Thoracic aorta (tissue), 2 donors: ENCODE data around the gene MCC. TPM values are rescaled to one million over a fixed set of nuclear protein-coding genes. Genes with fewer than 3 reads are reported as not detected.

Experiments
- ATAC-seq: fragments of 150-250 bp; one replicate; pipeline ENCODE4 v1.8.0; 2017; ENCODE audit warnings: low read depth; ENCODE audit not compliant: insufficient number of reproducible peaks, low FRiP score
- DNase-seq: peaks from one replicate; pipeline ENCODE4 v3.0.0-alpha.2; 2020; ENCODE audit warnings: low spot score
- H3K27ac ChIP-seq, 2 donors: fragments of 200-600 bp; sonication (generic); 1 replicate in 1 of 2; 2 replicates in 1 of 2; pipeline ENCODE4 v1.5.1; 2016; ENCODE audit warnings: mild to moderate bottlenecking in 2 of 2, moderate library complexity in 2 of 2
- H3K27me3 ChIP-seq: fragments of 200-600 bp; sonication (generic); replicated peaks from 2 replicates; pipeline ENCODE4 v1.6.0; 2016; ENCODE audit warnings: mild to moderate bottlenecking; ENCODE audit not compliant: insufficient read depth
- H3K36me3 ChIP-seq: fragments of 200-600 bp; sonication (generic); one replicate; pipeline ENCODE4 v1.5.1; 2016
- H3K4me1 ChIP-seq, 2 donors: fragments of 200-600 bp; sonication (generic); 1 replicate in 1 of 2; 2 replicates in 1 of 2; pipeline versions ENCODE4 v1.5.1 to v1.6.0; 2016; ENCODE audit warnings: low read depth in 2 of 2, mild to moderate bottlenecking in 1 of 2; ENCODE audit not compliant: control insufficient read depth in 1 of 2
- H3K4me3 ChIP-seq: fragments of 200-600 bp; sonication (generic); 2 replicates; pipeline ENCODE4 v1.5.1; 2016; ENCODE audit warnings: mild to moderate bottlenecking
- H3K9me3 ChIP-seq: fragments of 200-600 bp; sonication (generic); 2 replicates; pipeline ENCODE4 v1.5.1; 2016
- total RNA-seq, 2 donors: library from RNA; depleted of rRNA; stranded (reverse); fragments of >200 nt; gene quantifications; one replicate each; pipeline versions ENCODE4 v1.1.0 to v1.2.3, GENCODE V29; 2016
- TF ChIP-seq, protein P1 (sequence below): fragments of 200-600 bp; sonication (generic); IDR thresholded peaks from one replicate; pipeline ENCODE4 v1.5.1; 2019; ENCODE audit warnings: antibody characterized with exemption

Gene MCC
- total RNA-seq, 2 donors from 2014 or later = 14.6 to 27.2 TPM

DNA sequence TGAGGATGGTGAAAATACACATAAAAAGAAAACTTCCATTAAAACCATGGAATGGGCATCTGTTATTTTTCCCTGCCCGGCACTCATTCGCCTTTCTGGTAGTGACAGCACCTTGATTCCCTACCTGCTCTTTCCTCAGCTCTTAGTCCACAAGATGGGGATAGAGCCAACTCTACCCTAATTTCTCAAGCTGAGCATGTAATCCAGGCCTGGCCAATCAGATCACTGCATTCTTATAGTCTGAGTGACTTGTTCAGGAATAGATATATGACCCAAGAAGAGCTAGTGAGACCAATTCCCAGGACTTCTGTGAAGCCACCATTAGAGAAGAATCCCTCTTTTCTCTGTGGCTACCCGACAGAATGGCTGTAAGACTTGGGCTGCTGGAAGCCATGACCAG, 111.6 kb downstream of the MCC start:
- Histone ChIP-seq H3K27ac (no peak overlapping the region), H3K4me3 (no peak overlapping the region), H3K9me3 (no peaks in the 10 kb centered on the region), H3K4me1 (peaks cover 0 to 5% of the 10 kb centered on the region in 2 donors), H3K27me3 (no peaks in the 10 kb centered on the region), H3K36me3 (no peaks in the 10 kb centered on the region)
- DNase-seq (no peak), ATAC-seq (no peak)
- TF ChIP-seq, protein P1, sequence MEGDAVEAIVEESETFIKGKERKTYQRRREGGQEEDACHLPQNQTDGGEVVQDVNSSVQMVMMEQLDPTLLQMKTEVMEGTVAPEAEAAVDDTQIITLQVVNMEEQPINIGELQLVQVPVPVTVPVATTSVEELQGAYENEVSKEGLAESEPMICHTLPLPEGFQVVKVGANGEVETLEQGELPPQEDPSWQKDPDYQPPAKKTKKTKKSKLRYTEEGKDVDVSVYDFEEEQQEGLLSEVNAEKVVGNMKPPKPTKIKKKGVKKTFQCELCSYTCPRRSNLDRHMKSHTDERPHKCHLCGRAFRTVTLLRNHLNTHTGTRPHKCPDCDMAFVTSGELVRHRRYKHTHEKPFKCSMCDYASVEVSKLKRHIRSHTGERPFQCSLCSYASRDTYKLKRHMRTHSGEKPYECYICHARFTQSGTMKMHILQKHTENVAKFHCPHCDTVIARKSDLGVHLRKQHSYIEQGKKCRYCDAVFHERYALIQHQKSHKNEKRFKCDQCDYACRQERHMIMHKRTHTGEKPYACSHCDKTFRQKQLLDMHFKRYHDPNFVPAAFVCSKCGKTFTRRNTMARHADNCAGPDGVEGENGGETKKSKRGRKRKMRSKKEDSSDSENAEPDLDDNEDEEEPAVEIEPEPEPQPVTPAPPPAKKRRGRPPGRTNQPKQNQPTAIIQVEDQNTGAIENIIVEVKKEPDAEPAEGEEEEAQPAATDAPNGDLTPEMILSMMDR = no peak

DNA sequence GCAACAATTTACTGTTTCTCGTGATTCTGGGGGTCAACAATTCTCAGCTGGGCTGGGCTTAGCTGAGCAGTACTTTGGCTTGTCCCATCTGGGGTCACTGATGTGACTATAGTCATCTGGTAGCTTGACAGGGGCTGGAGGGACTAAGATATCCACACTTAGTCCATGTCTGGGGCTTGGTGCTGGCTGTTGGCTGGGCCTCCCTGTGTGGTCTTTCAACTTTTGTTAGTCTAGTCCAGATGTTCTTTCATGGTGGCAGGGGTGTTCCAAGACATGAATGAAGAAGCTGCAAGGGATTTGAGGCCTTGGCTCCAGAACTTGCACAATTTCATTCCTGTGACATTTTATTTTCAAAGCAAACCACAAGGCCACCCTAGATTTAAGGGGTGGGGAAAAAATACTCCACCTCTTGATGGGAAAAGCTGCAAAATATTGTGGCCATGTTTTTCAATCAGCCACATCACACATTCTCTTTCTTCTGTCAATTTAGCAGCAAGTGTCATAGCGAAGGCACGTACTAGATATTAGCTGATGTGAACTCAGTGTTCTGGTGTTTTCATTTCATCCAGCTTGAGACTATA, 112.7 kb downstream of the MCC start:
- H3K9me3 ChIP-seq = no peaks in the 10 kb centered on the region
- no peaks in the 10 kb centered on the region for H3K27me3 ChIP-seq
- ATAC-seq = no peak
- no peak overlapping the region for H3K4me3 ChIP-seq
- peaks cover 0 to 14% of the 10 kb centered on the region in 2 donors for H3K4me1 ChIP-seq
- H3K36me3 ChIP-seq = no peaks in the 10 kb centered on the region
- no peak for DNase-seq
- H3K27ac ChIP-seq = no peak overlapping the region
- TF ChIP-seq, protein P1 = no peak

DNA sequence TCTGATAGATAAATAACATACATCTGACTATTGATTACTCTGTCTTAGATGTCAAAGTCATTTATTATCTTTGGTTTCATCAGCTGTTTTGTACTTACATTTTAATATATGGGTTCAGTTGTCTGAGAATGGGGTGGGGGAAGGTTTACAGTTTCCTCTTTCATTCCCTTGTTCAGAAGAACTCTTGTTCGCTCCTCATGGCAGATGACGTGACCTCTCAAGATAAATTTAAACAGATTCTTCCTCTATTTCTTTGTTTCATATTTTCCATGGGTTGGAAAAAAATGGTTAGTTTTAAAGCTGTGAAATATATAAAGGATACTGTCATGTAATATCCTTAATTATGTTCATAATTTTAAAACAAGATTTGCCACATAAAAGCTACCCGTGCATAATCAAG, 114.8 kb downstream of the MCC start:
- no peak for ATAC-seq

DNA sequence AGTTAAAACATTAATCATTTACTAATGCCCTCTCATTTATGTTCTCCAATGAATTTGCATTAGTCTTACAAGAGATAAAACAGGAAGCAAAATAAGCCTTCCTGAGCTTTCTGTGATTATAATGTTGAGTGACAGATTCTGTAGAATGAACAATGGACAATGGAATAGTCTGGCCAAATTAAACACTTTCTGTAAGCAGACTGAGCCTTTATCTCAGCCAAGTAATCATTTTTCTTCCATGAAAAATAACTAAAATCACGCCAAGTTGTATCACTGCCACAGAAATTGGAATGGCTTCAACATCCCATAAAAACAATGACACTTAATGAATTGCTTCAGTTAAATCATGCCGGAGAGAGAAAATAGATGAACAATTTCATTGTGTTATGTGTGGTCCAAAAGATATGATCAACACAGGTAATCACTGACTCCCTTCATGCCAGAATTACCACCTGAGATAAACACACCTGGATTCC, 116.5 kb downstream of the MCC start:
- Histone ChIP-seq H3K4me1 (peaks cover 0 to 14% of the 10 kb centered on the region in 2 donors), H3K4me3 (no peak overlapping the region), H3K36me3 (no peaks in the 10 kb centered on the region), H3K9me3 (no peaks in the 10 kb centered on the region), H3K27ac (no peak overlapping the region), H3K27me3 (no peaks in the 10 kb centered on the region)
- ATAC-seq (no peak), DNase-seq (no peak)
- TF ChIP-seq, protein P1 = no peak

More for the DNA sequence above, 114.8 kb downstream of the MCC start:
- Histone ChIP-seq H3K27me3 (no peaks in the 10 kb centered on the region), H3K27ac (no peak overlapping the region), H3K4me1 (peaks cover 0 to 14% of the 10 kb centered on the region in 2 donors), H3K9me3 (no peaks in the 10 kb centered on the region), H3K4me3 (no peak overlapping the region), H3K36me3 (no peaks in the 10 kb centered on the region)
- no peak for DNase-seq
- TF ChIP-seq, protein P1 = no peak

DNA sequence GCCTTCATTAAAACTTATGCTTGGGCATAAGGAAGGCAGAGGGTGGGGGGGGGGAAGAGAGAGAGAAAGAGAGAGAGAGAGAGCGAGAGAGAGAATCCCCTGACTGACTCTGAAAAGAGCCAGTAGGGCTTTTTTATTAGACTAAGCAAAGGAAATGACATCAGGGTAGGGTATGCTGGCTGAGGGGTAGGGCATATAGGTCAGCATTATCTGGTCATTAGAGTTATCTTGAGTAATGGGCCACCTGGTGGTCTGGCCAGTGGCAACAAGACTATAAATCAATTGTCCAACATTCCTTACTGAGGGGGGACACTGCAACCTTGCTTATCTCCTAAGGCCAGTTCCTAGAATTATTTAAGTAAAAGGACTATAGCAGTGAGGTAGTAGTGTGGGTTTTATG, 120.7 kb downstream of the MCC start:
- Histone ChIP-seq H3K27me3 (no peaks in the 10 kb centered on the region), H3K36me3 (no peaks in the 10 kb centered on the region), H3K9me3 (no peaks in the 10 kb centered on the region), H3K4me3 (no peak overlapping the region), H3K4me1 (peaks cover 0 to 14% of the 10 kb centered on the region in 2 donors), H3K27ac (no peak overlapping the region)
- TF ChIP-seq, protein P1 = no peak
- DNase-seq (no peak), ATAC-seq (no peak)
